ENCODE data around the gene AFAP1L2.

- TF ChIP-seq EZH2phosphoT487 (IDR thresholded peaks at IDR 0.05) (no peak), CTCF (IDR thresholded peaks at IDR 0.05) (no peak)
These were observed 113.2 kb downstream of the AFAP1L2 start for GRCh38 chr10:114291076-114291475.

Measured in neural progenitor cell (in vitro differentiated cells).